Measurements from ENCODE around the gene SIRT3.

Gene SIRT3

DNA sequence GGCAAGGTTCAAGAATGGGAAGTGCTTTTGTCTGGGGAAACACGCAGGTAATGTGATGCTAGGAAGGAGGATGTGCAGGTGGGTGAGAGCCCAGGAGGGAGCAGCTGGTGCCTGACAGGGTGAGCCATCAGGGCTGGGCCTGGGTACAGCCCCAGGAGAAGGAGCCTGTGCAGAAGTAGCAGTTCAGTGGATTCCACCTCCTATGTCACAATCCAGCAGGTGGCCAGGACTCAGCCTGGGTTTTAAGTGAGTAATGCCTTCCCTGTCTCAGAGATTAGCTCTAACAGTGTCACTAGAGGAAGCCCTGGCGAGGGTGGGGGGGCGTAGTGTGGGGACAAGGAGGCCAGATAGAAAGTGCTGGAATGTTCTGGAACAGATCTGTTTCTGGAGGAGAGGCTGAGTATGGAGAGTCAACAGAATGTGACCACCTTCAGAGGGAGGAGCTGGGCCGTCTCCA lies 20.5 kb downstream of the SIRT3 start:
- no peak for DNase-seq (ENCODE audit: low read depth, low spot score)

DNA sequence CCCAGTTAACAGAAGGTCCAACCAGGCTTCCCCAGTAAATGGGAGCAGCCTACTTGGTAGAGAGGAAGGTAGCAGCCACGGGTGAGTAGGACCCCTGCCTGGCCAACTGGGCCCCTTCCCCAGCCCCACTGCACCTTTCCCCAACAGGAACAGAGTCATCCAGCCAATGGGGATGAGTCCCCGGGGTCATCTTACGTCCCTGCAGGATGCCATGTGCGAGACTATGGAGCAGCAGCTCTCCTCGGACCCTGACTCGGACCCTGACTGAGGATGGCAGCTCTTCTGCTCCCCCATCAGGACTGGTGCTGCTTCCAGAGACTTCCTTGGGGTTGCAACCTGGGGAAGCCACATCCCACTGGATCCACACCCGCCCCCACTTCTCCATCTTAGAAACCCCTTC lies 22.1 kb downstream of the SIRT3 start:
- no peak for DNase-seq (ENCODE audit: low read depth, low spot score)

DNA sequence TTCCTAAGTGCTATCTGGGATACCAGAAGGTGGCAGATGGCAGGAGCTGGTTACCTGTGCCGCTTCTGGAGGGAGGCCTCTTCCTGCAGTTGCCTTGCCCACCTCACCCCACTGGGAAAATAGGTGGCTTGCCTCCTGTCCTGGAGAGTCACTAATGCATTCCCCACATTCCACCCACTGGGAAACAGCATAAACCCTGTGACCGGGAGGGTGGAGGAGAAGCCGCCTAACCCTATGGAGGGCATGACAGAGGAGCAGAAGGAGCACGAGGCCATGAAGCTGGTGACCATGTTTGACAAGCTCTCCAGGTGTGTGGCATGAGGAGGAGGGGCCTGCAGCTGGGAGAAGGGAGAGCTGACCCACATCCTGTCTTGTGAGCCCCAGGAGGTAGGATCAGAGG lies 23.0 kb downstream of the SIRT3 start:
- no peak for DNase-seq (ENCODE audit: low read depth, low spot score)

DNA sequence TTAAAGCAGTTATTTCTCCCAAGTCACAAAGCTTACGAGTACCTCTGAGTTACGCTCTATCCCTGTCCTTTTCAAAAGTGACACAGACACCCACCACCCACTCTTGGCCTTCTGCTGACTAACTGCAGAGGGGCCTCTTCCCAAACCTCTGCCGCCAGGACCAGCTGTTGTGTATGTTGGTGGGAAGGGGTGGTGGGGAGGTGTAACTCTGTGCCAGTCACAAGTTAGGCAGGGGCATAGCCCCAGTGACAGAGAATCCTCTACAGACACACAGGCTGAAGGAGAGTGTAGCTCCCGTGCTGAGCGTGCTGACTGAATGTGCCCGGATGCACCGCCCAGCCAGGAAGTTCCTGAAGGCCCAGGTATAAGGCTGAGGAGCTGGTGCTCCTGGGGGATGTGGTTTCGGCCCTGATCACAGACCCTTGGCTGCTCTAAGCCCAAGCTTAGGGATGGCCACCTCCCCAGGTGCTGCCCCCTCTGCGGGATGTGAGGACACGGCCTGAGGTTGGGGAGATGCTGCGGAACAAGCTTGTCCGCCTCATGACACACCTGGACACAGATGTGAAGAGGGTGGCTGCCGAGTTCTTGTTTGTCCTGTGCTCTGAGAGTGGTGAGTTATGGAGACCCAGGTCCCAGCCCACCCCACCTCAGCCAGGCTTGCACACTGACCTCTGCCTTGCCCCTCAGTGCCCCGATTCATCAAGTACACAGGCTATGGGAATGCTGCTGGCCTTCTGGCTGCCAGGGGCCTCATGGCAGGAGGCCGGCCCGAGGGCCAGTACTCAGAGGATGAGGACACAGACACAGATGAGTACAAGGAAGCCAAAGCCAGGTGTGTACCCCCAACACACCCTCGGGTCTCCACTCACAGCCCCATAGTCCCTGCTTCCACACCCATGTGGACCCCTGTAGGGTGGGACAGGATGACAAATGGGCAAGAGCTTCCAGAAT lies 23.7 kb downstream of the SIRT3 start:
- no peak for DNase-seq (ENCODE audit: low read depth, low spot score)

DNA sequence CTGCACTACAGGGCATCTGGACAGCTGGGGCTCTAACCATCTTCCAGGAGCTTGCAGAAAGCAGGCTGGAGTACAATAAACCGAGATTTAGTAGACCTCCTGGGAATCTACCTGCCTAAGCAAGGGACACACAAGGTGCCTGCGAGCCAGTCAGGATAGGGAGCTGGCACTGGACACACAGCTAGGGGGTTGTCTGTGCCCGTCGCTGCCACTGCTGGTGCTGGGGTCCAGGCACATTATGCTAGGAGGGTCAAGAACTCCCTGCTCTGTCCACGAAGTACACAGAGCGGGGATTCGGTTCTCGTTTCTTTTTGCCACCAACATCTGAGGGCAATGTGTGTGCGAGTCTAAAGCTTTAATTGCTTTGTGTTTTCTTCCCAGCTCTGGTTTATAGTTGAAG lies 24.4 kb downstream of the SIRT3 start:
- DNase-seq (ENCODE audit: low read depth, low spot score): no peak

DNA sequence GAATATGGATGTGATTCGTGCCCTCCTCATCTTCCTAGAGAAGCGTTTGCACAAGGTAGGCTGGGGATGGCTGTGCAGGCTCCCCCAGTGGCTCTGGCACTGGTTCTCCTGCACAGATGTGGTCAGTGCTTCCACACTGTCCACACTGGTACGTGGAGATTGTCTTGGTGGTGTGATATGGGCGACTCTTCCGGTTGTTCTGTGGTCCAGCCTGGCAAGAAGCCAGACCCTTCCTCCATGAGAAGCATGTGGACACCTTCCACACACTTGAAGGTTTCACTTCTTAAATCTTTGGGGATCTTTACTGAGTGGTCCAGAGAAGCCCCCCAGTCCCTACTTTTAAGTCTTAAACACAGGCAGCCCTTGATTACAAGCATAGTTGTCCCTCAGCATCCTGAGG lies 24.8 kb downstream of the SIRT3 start:
- DNase-seq (ENCODE audit: low read depth, low spot score): no peak

DNA sequence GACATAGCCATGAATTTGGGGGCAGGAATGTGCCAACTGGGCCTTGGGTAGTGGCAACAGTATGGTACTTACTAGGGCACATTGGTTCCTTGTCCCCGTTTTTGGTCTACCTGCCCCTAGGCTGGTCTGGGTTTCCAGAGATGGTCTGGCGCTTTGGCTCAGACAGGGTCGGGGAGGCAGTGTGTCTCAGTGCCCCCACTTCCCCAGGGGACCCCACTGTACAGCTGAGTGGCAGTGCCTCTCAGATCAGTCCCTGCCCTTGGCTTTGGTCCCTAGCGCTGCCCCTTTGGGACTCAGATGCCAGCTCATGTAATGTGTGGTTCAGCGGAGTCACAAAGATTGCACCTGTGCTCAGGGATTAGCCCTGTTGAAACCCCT lies 25.4 kb downstream of the SIRT3 start:
- no peak for DNase-seq (ENCODE audit: low read depth, low spot score)

DNA sequence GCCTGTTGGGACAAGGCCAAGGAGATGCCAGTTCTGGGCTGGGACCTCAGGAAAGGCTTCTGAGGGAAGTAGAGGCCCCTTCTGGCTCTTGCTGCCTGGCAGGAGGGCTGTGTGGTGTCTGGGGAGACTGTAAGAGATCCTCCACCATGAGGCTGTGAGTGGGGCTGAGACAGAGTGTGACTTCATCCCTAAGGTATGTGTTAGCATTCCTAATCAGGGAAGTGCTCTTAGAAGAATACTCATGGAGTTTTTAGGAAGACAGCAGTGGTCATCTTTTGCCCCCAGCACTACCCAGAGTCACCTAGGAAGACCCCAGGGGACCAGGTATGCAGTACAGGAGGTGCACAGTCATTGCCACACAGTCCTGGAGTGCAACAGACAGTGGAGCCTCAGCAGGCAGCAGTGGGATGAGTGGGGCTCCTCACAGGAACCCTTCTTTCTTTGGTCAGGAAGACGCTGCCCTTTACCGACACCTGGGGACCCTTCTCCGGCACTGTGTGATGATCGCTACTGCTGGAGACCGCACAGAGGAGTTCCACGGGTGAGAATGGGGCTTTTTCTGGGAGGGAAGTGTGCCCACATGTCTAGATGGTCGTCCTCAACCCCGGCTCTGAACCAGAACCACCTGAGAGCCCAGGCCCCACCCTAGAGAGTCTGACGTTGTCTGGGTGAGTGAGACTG lies 25.9 kb downstream of the SIRT3 start:
- DNase-seq (ENCODE audit: low read depth, low spot score): no peak

DNA sequence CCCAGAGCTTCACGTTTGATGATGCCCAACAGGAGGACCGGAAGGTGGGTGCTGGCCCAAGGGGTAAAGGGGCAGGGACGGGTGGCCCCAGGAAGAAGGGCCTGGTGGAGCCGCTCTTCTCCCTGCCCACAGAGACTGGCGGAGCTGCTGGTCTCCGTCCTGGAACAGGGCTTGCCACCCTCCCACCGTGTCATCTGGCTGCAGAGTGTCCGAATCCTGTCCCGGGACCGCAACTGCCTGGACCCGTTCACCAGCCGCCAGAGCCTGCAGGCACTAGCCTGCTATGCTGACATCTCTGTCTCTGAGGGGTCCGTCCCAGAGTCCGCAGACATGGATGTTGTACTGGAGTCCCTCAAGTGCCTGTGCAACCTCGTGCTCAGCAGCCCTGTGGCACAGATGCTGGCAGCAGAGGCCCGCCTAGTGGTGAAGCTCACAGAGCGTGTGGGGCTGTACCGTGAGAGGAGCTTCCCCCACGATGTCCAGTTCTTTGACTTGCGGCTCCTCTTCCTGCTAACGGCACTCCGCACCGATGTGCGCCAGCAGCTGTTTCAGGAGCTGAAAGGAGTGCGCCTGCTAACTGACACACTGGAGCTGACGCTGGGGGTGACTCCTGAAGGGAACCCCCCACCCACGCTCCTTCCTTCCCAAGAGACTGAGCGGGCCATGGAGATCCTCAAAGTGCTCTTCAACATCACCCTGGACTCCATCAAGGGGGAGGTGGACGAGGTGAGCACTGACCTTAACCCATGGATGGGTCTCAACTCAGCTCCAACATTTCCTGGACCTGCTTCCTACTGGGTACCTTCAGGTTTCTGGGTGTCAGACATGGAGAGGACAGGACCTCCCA lies 26.6 kb downstream of the SIRT3 start:
- DNase-seq (ENCODE audit: low read depth, low spot score): no peak

DNA sequence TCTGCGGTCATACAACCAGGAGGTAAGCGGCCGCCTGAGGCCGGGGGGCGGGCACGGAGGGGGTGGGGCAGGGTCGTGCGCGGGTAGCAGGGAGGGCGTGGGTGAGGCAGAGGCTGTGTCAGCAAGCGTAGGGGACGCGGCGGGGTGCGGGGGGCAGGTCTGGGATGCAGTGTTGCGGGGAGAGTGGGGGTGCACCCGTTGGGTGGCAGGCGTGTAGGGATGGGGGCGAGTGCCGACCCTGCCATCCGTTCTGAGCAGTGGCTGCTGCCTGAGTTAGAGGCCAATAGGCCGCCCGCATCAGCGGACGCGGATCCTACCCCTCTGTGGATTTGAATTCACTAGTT lies 27.3 kb downstream of the SIRT3 start:
- no peak for DNase-seq (ENCODE audit: low read depth, low spot score)

DNA sequence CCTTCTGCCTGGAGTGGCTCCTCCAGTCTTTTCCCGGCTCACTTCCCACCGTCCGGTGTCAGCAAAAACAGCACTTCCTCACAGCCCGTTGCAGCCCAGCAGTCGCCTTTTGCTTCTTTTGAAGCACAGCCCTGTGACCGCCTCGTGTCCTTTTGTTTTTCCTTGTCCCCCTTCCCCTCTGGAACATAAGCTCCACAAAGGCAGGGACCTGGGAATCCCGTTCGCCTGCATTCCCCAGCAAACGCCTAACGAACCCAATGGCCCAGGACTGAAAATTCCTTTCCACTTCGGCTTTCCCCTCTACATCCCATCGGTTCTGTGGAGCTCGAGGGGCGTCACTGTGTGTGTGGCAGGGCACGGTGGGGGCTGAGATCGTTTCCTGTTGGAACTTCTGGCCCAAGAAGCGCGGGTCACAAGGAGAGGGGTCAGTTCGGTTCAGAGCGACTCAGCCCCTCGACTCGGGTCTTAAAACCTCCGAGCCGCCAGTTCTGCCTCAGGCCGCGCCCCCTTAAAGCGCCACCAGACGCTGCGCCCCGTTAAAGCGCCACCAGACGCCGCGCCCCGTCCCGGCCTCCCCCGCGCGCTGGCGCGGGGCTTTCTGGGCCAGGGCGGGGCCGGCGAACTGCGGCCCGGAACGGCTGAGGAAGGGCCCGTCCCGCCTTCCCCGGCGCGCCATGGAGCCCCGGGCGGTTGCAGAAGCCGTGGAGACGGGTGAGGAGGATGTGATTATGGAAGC lies 27.8 kb downstream of the SIRT3 start:
- DNase-seq (ENCODE audit: low read depth, low spot score): no peak

DNA sequence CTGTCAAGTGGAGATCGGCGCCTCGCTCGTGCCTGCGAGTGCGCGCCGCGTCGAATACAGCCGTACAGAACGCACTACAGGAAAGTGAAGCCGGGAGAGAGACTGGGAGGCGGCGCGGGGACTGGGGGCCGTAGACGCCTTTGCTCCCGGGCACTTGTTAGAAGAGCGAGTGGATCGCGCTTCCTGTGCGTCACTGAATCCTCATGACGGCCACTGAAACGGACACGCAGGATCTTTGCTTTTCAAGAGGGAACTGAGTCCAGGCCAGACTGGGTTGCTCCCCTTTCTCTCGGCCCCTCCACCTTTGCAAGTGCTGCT lies 28.3 kb downstream of the SIRT3 start:
- DNase-seq (ENCODE audit: low read depth, low spot score): no peak

DNA sequence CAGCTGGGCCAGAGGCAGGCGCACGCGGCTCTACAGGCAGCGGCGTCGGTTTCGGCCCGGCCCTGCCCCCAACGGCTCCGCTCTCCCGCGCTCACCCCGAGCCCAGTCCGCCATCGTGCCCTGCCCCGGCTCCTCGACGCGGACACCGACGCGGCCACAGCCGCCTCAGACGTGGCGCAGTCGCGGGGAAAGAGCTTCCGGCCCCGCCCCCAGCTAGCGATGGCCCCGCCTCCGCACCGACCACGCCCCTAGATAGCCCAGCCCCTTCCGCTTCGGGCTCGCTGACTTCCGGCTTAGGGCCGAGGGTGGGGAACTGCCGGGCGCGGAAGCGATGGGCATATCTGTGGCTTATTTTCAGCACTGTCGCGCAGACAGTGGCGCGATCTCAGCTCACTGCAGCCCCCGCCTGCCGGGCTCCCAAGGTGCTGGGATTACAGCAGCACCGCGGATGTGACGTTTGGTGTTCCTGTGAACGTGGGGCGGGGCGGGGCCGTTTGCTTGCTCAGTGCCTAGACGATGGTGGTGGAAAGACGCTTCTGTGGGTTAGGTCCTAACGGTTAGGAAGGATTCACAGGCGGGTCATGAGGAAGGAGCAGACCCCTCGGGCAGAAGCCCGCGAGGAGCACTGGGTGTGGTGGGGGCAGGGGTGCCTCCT lies 28.8 kb downstream of the SIRT3 start, which contains the start of the genes BET1L and RIC8A:
TSS of gene BET1L (minus strand) at position 192 of the 655 bp plus-strand sequence. CDS start at position 114, 78 bp downstream.
TSS of gene RIC8A (plus strand) at position 501 of the 655 bp plus-strand sequence. CDS start 1,147 bp downstream, outside the sequence.
- DNase-seq (ENCODE audit: low read depth, low spot score): peak; percentile 93

DNA sequence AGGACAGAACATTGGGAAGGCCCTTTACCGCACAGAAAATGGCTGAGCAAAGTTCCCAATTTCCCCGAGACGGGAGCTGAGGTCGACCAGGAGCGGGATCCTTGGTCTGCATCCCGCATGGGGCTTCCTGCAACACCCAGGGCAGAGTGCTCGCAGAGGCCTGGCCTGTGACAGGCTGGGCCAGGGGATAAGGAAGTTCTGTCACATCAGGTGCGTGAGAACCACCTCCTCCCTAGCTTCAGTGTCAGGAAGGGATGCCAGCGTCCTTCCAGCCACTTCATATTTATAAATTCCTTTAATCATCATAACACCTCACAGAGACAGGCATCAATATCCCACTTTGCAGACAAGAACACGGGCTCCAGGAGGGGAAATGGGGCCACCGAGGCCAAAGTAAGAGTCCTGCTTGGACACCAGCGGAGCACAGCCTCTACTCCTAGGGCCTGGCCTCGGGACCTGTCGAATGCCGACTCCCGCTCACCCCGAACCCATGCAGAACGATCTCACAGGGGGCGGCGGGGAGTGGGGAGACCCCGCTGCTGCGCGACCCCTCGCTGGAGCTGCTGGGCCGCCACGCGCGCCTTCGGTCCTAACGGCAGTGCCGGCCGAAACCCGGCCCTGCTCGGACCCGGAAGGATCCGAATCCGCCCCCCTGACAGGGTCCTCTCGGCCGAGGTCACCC lies 29.5 kb downstream of the SIRT3 start:
- DNase-seq (ENCODE audit: low read depth, low spot score): no peak

DNA sequence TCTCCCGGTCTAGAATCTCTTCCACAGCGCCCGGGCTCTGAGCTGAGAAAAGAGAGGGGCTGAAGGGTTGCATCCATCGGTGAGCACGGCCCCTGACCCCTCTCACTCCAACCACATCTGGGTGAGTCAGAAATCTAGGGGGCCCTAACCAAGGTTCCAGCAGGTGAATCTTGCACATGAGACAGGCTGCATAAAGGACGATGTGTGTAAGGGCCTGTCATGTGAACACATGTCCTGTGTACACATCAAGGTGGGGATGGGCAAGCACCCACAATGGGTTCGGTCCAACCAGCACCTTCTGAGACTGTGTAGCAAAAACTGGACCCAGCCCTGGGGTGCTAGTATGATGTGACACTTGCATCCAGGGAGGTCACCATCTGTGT lies 30.1 kb downstream of the SIRT3 start:
- DNase-seq (ENCODE audit: low read depth, low spot score): no peak

DNA sequence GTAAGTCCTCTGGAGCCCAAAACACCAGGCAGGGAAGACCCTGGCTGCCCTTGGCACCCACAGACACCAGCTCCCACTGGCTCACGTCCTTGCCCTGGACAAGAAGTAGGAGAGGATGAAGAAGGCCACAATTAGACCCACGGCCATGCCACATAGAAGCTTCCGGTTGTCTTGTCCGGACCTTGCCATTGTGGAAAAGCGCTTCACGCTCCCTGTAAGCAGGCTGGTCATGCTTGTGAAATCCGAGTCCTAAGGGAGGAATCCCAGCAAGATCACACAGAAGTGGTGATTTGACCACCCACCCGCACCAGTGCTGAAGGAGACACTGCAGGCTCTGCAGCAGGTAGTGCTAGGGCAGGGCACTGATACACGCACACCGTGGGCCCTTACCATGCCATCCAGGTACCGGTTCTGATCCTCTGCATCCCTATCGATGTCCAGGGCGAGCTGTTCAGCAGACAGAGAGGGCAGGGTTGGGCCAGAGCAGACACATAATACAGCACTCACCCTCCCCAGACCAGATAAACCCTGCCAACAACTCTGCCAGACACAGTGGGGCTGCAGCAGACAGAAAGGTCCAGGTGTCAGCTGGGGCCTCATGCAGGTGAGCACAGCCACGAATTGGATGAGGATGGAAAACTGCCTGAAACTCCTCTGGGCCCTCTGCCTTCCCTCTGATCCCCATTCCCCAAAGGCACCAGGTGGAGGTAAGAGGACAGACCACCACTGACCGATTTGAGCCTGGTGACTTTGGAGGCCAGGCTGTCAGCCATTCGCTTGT lies 30.7 kb downstream of the SIRT3 start:
- no peak for DNase-seq (ENCODE audit: low read depth, low spot score)

DNA sequence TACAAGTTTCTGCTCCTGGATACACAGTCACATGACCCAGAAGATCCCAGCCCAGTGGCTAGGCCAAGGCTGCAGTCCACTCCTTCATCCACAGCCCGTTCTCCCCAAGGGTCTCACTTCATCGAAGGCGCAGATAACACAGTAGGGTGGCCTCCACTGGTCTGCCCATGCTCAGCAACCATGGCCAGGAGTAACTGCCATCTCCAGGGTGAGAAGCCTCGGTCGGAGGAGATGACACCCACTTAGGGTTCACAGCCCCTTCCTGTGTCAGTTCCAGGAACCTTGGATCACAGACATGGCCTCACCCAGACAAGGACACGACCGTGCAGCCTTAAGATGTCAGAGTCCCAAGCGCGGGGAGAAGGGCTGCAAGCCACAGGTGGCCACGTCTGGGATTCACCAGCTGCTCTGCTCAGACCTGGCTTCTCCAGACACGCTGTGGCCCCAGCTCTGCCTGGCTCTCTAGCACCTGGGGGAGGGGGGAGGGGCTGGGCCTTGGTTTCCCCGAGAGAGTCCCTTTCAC lies 31.5 kb downstream of the SIRT3 start:
- DNase-seq (ENCODE audit: low read depth, low spot score): no peak

DNA sequence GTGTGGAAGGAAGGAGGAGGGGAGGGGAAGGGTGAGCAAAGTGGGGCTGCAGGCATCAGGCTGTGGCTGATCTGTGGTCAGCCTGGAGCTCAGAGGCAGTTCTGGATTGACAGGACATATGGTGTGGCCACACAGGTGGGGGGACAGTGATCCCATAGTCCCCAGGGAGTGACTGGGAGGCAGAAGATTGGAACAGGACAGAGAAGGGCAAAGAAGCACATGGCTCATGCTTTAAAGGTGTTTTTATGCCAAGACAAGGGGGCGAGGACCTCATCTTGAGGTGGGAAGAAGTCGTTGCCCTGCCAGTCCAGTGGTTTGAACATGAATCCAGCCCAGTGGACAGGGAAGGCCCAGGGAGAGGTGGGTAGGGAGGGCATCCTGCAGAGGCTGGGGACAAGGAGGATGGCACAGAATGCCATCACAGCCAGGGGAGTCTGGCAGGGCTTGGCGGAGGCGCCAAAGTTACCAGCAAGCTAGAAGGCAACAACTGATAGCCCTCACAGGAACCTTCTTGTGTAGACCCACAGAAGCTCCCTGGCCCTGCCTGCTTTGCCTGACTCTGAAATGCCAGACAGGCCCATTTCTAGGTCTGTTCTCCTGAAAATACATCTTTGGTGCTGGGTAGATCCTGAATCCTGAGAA lies 32.1 kb downstream of the SIRT3 start:
- DNase-seq (ENCODE audit: low read depth, low spot score): no peak

Data from iPS DF 19.7 (cell line).